DMS114 treated with DMSO at 0.1 percent for 48 hours (cell line): ENCODE data around the gene FHAD1.

Experiments used
- DNase-seq: peaks from one replicate; lab custom pipeline; 2025; ENCODE audit not compliant: unreplicated experiment; lab: John Stamatoyannopoulos, UW

The FHAD1 gene

DNA sequence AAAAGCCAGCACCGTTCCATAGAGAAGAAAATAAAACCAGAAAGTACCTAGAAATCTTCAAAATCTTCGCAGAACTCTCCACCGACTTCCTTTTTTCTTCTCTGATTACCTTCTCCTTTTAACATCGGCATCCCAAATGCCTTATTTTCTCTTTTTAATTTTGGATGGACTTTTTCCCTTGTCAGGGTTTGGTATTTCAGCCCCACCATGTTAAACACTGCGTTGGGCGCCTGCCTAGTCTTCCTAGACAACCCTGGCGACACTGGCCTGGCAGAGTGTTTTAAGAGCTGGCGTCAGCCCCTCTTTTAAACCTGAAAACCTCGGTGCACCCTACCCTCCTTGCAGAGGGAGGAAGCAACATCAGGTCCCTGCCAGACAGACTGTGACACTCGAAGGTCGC is 96.7 kb downstream of the FHAD1 start:
- DNase-seq, result no peak

GRCh38 chr1:15344380-15344779 is 97.4 kb downstream of the FHAD1 start:
- DNase-seq, result no peak

GRCh38 chr1:15344800-15345704 is 98.0 kb downstream of the FHAD1 start:
- DNase-seq, result no peak

DNA sequence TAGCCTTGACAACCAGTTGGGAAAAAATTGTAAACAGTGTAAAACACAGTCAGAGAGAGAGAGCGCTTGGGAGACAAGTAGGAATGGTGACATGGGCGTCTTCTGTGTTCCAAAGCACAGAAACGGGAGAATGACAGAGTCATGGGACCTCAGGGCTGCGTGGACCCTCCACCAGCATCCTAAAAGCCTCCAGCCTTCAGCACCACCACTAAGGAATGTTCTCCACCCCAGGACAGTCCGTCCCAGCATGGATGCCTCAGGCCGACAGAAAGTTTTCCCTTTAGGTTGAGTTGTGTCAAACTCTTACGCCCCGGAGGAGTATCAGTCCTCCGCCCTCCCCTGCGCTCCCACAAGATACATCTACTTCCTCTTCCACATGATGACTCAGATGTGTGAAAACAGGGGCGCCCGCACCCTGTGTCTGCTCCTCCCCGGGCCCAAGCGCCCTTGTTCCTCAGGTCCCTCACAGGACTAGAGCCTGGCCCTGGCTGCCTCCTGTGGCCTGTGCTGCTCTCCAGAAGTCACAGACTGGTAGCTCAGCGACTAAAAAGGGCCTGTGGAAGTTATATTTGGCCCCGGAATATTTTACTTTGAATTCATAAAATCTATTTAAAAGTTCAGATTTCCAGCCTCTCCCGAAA is 98.8 kb downstream of the FHAD1 start:
- DNase-seq, result no peak

- no peak for DNase-seq
These were observed 99.5 kb downstream of the FHAD1 start for GRCh38 chr1:15346346-15347030.

GRCh38 chr1:15347182-15347581 is 100.2 kb downstream of the FHAD1 start:
- no peak for DNase-seq

GRCh38 chr1:15348648-15349047 is 101.6 kb downstream of the FHAD1 start:
- no peak for DNase-seq

DNA sequence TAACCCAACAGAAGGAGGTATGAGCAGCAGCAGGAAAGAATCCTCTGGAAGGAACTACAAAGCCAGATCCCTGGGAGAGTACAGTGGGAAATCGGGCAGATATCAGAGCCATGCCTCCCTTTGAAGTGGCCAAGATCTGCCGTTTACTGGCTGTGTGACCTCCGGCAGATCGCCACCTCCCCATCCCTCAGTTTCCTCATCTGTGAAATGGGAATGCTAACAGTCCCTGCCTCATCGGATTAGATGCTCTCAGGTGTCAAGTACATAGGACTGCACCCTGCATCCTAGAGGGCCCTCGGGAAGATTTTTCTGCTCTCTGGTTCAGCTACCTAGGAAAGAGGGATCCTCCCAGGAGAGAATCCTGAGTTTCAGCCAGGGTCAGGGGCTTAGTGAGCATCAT is 102.1 kb downstream of the FHAD1 start:
- DNase-seq, result no peak

GRCh38 chr1:15350151-15350550 is 103.1 kb downstream of the FHAD1 start:
- no peak for DNase-seq

DNA sequence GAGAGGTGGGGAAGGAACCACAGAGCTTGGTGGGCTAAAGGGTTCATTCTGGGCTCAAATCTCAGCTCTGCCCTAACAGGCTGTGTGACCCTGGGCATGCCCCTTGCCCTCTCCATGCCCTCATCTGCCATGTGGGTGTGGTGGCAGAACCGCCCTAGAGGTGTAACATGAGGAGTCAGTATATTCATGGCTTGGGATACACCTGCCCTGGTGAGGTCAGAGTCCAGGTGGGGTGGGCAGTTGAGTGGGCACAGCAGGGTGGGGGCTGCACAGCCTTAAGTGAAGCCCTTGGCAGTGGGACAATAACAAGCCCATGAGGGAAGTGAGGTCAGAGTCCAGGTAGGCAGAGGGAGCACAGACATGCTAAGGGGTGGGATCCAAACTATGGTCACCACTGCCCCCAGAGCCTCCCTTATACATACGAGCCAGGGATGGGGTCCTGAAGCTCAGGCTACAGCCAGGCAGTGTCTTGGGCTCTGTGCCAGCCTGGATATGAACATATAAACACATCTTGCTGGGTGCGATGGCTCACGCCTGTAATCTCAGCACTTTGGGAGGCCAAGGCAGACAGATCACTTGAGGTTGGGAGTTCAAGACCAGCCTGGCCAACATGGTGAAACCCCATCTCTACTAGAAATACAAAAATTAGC is 103.7 kb downstream of the FHAD1 start:
- no peak for DNase-seq

DNA sequence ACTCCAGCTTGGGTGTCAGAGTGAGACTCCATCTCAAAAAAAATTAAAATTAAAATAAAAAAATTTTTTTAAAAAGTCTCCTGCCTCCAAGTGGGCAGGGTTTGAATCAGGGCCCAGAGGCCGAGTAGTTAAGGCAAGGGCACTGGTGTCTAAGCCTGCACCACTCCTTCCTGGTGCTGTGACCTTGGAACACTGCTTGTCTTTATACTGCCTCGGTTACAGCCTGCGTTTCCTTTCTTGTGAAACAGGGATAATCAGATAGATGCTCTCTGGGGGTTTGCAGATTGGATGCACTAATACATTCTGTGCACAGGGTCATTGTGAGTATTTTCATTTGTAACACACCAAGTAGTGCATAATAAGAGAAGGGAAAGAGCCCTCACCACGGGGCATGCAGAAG is 104.3 kb downstream of the FHAD1 start:
- no peak for DNase-seq

- DNase-seq, result no peak
These were observed 105.3 kb downstream of the FHAD1 start for GRCh38 chr1:15352128-15352957.

GRCh38 chr1:15353839-15354579 is 107.0 kb downstream of the FHAD1 start:
- DNase-seq, result no peak

DNA sequence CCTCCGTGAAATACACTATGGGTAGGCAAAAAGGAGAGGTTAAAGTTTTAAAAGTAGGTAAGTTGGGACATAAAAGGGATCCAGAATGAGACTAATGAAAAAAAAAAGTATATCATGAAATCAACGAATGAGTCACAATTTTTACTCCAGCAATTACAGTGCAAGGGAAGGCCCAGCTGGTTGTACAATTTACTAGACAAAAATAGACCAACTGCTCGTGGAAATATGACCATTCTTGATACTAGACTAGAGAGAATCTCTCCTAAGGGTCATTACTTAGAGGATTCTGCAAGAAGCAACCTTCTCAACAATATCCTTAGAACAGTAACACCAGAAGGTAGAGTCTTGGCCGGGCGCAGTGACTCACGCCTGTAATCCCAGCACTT is 107.5 kb downstream of the FHAD1 start:
- DNase-seq, result no peak

GRCh38 chr1:15355968-15356625 is 109.1 kb downstream of the FHAD1 start:
- DNase-seq, result no peak

GRCh38 chr1:15357612-15358207 is 110.7 kb downstream of the FHAD1 start:
- no peak for DNase-seq

GRCh38 chr1:15358565-15359133 is 111.6 kb downstream of the FHAD1 start:
- DNase-seq, result no peak

DNA sequence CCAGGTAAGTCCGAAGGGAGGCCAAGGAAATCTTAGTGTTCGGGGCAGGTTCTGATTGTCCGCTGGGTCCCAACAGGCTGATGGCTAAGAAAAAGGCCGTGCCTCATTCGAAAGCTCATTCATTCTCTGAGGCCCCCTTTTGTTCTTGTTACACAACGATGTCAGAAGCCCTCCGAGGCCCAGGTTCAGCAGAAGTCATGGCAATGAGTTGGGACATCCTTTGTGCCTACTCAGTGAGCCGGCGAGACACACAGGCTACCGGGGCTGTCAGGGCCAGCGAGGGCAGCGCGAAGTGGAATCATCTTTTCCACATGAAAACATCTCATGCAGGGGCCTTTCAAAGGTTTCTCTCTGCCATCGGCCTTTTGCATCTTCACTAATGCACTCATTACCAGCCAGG is 113.7 kb downstream of the FHAD1 start:
- no peak for DNase-seq
